OCI-LY1 (cell line): ENCODE data around the gene CEP126.

Source experiments
- CTCF ChIP-seq: fragments of 200-600 bp; sonication (generic), shearing (Covaris generic); IDR thresholded peaks from 2 replicates; pipeline ENCODE4 v1.5.1; 2017; ENCODE audit warnings: mild to moderate bottlenecking, antibody characterized with exemption, low read length, moderate library complexity, mixed read lengths
- EZH2 ChIP-seq: fragments of 200-600 bp; sonication (generic), shearing (Covaris generic); IDR thresholded peaks from 2 replicates; pipeline ENCODE4 v1.8.0; 2017; ENCODE audit warnings: borderline replicate concordance, mixed run types, mild to moderate bottlenecking, antibody characterized with exemption, low read length, moderate library complexity, mixed read lengths

- TF ChIP-seq CTCF (no peak), EZH2 (no peak)
Measured at GRCh38 chr11:102017026-102017425, 102.2 kb downstream of the CEP126 start.
